Activated CD8-positive, alpha-beta T cell treated with anti-CD3 and anti-CD28 coated beads, Interleukin-2, amount 10 ng/mL, durations not matched to agents 7 days and 5 days (primary cell): Measurements from ENCODE around the gene ITGB2. TPM values are rescaled to one million over a fixed set of nuclear protein-coding genes. Genes with fewer than 3 reads are reported as not detected.

ENCODE experiments used
- ATAC-seq: fragments of 150-1000 bp; cut with Tn5 transposase; one replicate; pipeline ENCODE4 v1.10.0; 2021; ENCODE audit warnings: moderate library complexity
- CTCF ChIA-PET: fragments of 350-600 bp; sonication (Branson Sonifier 250); formaldehyde crosslinking; loops from one replicate; lab custom pipeline; 2021; ENCODE audit warnings: antibody characterized with exemption; lab: Charles Lee
- POLR2A ChIA-PET: fragments of 350-600 bp; sonication (Branson Sonifier 250); formaldehyde crosslinking; loops from one replicate; lab custom pipeline; 2021; ENCODE audit warnings: antibody characterized with exemption; lab: Charles Lee
- DNase-seq: peaks from one replicate; pipeline ENCODE4 v3.0.0-alpha.2; 2020
- H3K27ac Mint-ChIP-seq: one replicate; pipeline ENCODE4 v1.8.0; 2021; ENCODE audit warnings: mild to moderate bottlenecking, mixed read lengths
- H3K27me3 Mint-ChIP-seq: one replicate; pipeline ENCODE4 v1.8.0; 2021; ENCODE audit warnings: low read depth, mixed read lengths
- H3K36me3 Mint-ChIP-seq: one replicate; pipeline ENCODE4 v1.8.0; 2021; ENCODE audit warnings: low read depth, mixed read lengths
- H3K4me1 Mint-ChIP-seq: one replicate; pipeline ENCODE4 v1.8.0; 2021; ENCODE audit warnings: low read depth, mixed read lengths
- H3K4me3 Mint-ChIP-seq: one replicate; pipeline ENCODE4 v1.8.0; 2021; ENCODE audit warnings: mild to moderate bottlenecking, mixed read lengths
- H3K9me3 Mint-ChIP-seq: one replicate; pipeline ENCODE4 v1.8.0; 2022; ENCODE audit warnings: mixed read lengths; ENCODE audit not compliant: insufficient read depth
- total RNA-seq, 2 experiments: library from RNA; stranded (reverse); gene quantifications; one replicate each; pipeline ENCODE4 v1.2.3, GENCODE V29; 2021

The ITGB2 gene
- total RNA-seq, 2 experiments from 2014 or later: 503 to 530 TPM

- Mint-ChIP-seq H3K36me3 (peaks cover 37% of the 10 kb centered on the region), H3K27me3 (no peaks in the 10 kb centered on the region), H3K27ac (no peak overlapping the region), H3K9me3 (no peaks in the 10 kb centered on the region), H3K4me1 (peaks cover 28% of the 10 kb centered on the region), H3K4me3 (no peak overlapping the region)
- no peak for DNase-seq
- POLR2A ChIA-PET: no interaction called here
- no peak for ATAC-seq
- CTCF ChIA-PET: interaction anchor here (1.4 to 14.2 kb wide), 3 partner anchors 17 to 190 kb away, joined by 3 to 187 read pairs (median 154); no protein-coding TSS in a partner anchor
These were observed 26.6 kb upstream of the ITGB2 start for GRCh38 chr21:44947111-44947929.

GRCh38 chr21:44946254-44947041, 25.7 kb upstream of the ITGB2 start:
- ATAC-seq (no peak), DNase-seq (no peak)
- Mint-ChIP-seq H3K4me3 (no peak overlapping the region), H3K4me1 (peaks cover 36% of the 10 kb centered on the region), H3K9me3 (no peaks in the 10 kb centered on the region), H3K27ac (no peak overlapping the region), H3K27me3 (no peaks in the 10 kb centered on the region), H3K36me3 (peaks cover 38% of the 10 kb centered on the region)
- CTCF ChIA-PET: interaction anchor here (1.4 to 14.2 kb wide), 3 partner anchors 145 to 190 kb away, joined by 4 to 187 read pairs (median 154); partner anchors contain the start of gene UBE2G2
- POLR2A ChIA-PET: no interaction called here

- H3K36me3 Mint-ChIP-seq: peaks cover 28% of the 10 kb centered on the region
These were observed 23.9 kb upstream of the ITGB2 start for GRCh38 chr21:44944596-44944995.

GRCh38 chr21:44943686-44944550, 23.2 kb upstream of the ITGB2 start:
- Mint-ChIP-seq H3K9me3 (no peaks in the 10 kb centered on the region), H3K4me1 (peaks cover 47% of the 10 kb centered on the region), H3K27me3 (no peaks in the 10 kb centered on the region), H3K4me3 (no peak overlapping the region), H3K36me3 (peaks cover 27% of the 10 kb centered on the region), H3K27ac (no peak overlapping the region)
- CTCF ChIA-PET: interaction anchor here (0.7 to 14.2 kb wide), 6 partner anchors 17 to 209 kb away, joined by 3 to 187 read pairs (median 6); no protein-coding TSS in a partner anchor
- DNase-seq: no peak
- POLR2A ChIA-PET: no interaction called here
- no peak for ATAC-seq

More at GRCh38 chr21:44944596-44944995, 23.9 kb upstream of the ITGB2 start:
- no peak overlapping the region for H3K27ac Mint-ChIP-seq
- DNase-seq: no peak
- no peak for ATAC-seq
- no peaks in the 10 kb centered on the region for H3K9me3 Mint-ChIP-seq
- ChIA-PET CTCF (interaction anchor here (0.6 to 14.2 kb wide), 7 partner anchors 17 to 209 kb away, joined by 3 to 187 read pairs (median 4); no protein-coding TSS in a partner anchor), POLR2A (no interaction called here)
- H3K27me3 Mint-ChIP-seq: no peaks in the 10 kb centered on the region
- H3K4me1 Mint-ChIP-seq: peaks cover 44% of the 10 kb centered on the region
- H3K4me3 Mint-ChIP-seq: no peak overlapping the region

- no peak overlapping the region for H3K4me3 Mint-ChIP-seq
- H3K36me3 Mint-ChIP-seq: peaks cover 27% of the 10 kb centered on the region
- H3K9me3 Mint-ChIP-seq: no peaks in the 10 kb centered on the region
- ChIA-PET CTCF (interaction anchor here (1.6 to 14.2 kb wide), 5 partner anchors 10 to 210 kb away, joined by 4 to 187 read pairs (median 7); no protein-coding TSS in a partner anchor), POLR2A (no interaction called here)
- no peaks in the 10 kb centered on the region for H3K27me3 Mint-ChIP-seq
- ATAC-seq (no peak), DNase-seq (no peak)
- no peak overlapping the region for H3K27ac Mint-ChIP-seq
- peaks cover 53% of the 10 kb centered on the region for H3K4me1 Mint-ChIP-seq
These were observed 22.4 kb upstream of the ITGB2 start for GRCh38 chr21:44943005-44943685.

- Mint-ChIP-seq H3K4me3 (peak overlapping the region; percentile 48), H3K36me3 (peaks cover 29% of the 10 kb centered on the region), H3K4me1 (peaks cover 56% of the 10 kb centered on the region), H3K27ac (peak overlapping the region; percentile 72), H3K27me3 (no peaks in the 10 kb centered on the region), H3K9me3 (no peaks in the 10 kb centered on the region)
- no peak for ATAC-seq
- no peak for DNase-seq
- ChIA-PET CTCF (interaction anchor here (1.1 to 14.2 kb wide), 5 partner anchors 9 to 198 kb away, joined by 3 to 187 read pairs (median 7); no protein-coding TSS in a partner anchor), POLR2A (no interaction called here)
These were observed 21.9 kb upstream of the ITGB2 start for GRCh38 chr21:44942566-44942965.

GRCh38 chr21:44941567-44941966, 20.9 kb upstream of the ITGB2 start:
- Mint-ChIP-seq H3K36me3 (peaks cover 29% of the 10 kb centered on the region), H3K4me3 (peak overlapping the region; percentile 83), H3K4me1 (peaks cover 57% of the 10 kb centered on the region), H3K9me3 (no peaks in the 10 kb centered on the region), H3K27ac (peak overlapping the region; percentile 1), H3K27me3 (no peaks in the 10 kb centered on the region)
- ChIA-PET POLR2A (no interaction called here), CTCF (interaction anchor here (1.1 to 10.8 kb wide), 7 partner anchors 8 to 195 kb away, joined by 3 to 154 read pairs (median 6); partner anchors contain the start of gene UBE2G2)
- DNase-seq: no peak
- no peak for ATAC-seq

GRCh38 chr21:44940116-44940631, 19.5 kb upstream of the ITGB2 start:
- ATAC-seq: peak; percentile 63
- peak; percentile 37 for DNase-seq

GRCh38 chr21:44939532-44940115, 18.9 kb upstream of the ITGB2 start, which contains the start of gene SLX9:
Gene SLX9, plus strand, starts transcription at chr21:44940029. Its CDS starts 29 bp downstream, at chr21:44940058.
- ChIA-PET POLR2A (interaction anchor here (0.6 to 1.3 kb wide), 4 partner anchors 12 to 139 kb away, joined by 3 to 12 read pairs (median 3); no protein-coding TSS in a partner anchor), CTCF (interaction anchor here (1.0 to 2.1 kb wide), 8 partner anchors 10 to 198 kb away, joined by 3 to 16 read pairs (median 6); partner anchors contain the start of gene UBE2G2)
- H3K4me3 Mint-ChIP-seq: peak within 1 kb of the TSS; percentile 86
- H3K36me3 Mint-ChIP-seq: peaks cover 20% of the 10 kb centered on the region
- H3K9me3 Mint-ChIP-seq: no peaks in the 10 kb centered on the region
- peak within 1 kb of the TSS; percentile 84 for H3K27ac Mint-ChIP-seq
- peaks cover 52% of the 10 kb centered on the region for H3K4me1 Mint-ChIP-seq
- ATAC-seq (peak; percentile 92), DNase-seq (peak; percentile 81)
- H3K27me3 Mint-ChIP-seq: no peaks in the 10 kb centered on the region

More at GRCh38 chr21:44940116-44940631, 19.5 kb upstream of the ITGB2 start:
- Mint-ChIP-seq H3K36me3 (peaks cover 24% of the 10 kb centered on the region), H3K4me3 (peak overlapping the region; percentile 86), H3K4me1 (peaks cover 52% of the 10 kb centered on the region), H3K9me3 (no peaks in the 10 kb centered on the region), H3K27me3 (no peaks in the 10 kb centered on the region), H3K27ac (peak overlapping the region; percentile 74)
- POLR2A ChIA-PET: interaction anchor here (0.5 to 1.3 kb wide), 6 partner anchors 12 to 1046 kb away, joined by 3 to 12 read pairs (median 3); no protein-coding TSS in a partner anchor
- CTCF ChIA-PET: interaction anchor here (1.5 to 2.1 kb wide), 7 partner anchors 10 to 197 kb away, joined by 5 to 16 read pairs (median 6); partner anchors contain the start of gene UBE2G2
